Brain microvascular endothelial cell (primary cell): ENCODE data around the gene TEX13D.
"Not testable (repeated sequence)": the region's sequence is repeated elsewhere in the genome, so short reads cannot be mapped to it uniquely, and the experiment has no call there.

Experiments used
- DNase-seq: peaks from one replicate; pipeline ENCODE4 v3.0.0-alpha.2; 2020
- H3K27ac ChIP-seq: fragments of 250-450 bp; sonication (Bioruptor Pico); 2 replicates; pipeline ENCODE4 v1.5.1; 2020; ENCODE audit warnings: mild to moderate bottlenecking, moderate library complexity
- H3K27me3 ChIP-seq: fragments of 250-450 bp; sonication (Bioruptor Pico); replicated peaks from 2 replicates; pipeline ENCODE4 v1.5.1; 2020; ENCODE audit warnings: mild to moderate bottlenecking
- H3K36me3 ChIP-seq: fragments of 250-450 bp; sonication (Bioruptor Pico); replicated peaks from 2 replicates; pipeline ENCODE4 v1.5.1; 2020; ENCODE audit warnings: mild to moderate bottlenecking
- H3K4me3 ChIP-seq: 2 replicates; pipeline ENCODE4 v1.5.1; 2011; ENCODE audit warnings: low read depth, mild to moderate bottlenecking, control low read depth, low read length, moderate library complexity
- CTCF ChIP-seq: IDR thresholded peaks from 2 replicates; pipeline ENCODE4 v1.5.1; 2011; ENCODE audit warnings: low read depth, mild to moderate bottlenecking, moderate library complexity, low read length, control low read depth, inconsistent platforms; ENCODE audit errors: missing control alignments
- in situ Hi-C: cut with HindIII; loops from 2 replicates; pipeline ENCODE4 v1.10.0; 2017; ENCODE audit warnings: low sequenced_read_pairs, low pct_ligation_motif_present

Gene TEX13D

DNA sequence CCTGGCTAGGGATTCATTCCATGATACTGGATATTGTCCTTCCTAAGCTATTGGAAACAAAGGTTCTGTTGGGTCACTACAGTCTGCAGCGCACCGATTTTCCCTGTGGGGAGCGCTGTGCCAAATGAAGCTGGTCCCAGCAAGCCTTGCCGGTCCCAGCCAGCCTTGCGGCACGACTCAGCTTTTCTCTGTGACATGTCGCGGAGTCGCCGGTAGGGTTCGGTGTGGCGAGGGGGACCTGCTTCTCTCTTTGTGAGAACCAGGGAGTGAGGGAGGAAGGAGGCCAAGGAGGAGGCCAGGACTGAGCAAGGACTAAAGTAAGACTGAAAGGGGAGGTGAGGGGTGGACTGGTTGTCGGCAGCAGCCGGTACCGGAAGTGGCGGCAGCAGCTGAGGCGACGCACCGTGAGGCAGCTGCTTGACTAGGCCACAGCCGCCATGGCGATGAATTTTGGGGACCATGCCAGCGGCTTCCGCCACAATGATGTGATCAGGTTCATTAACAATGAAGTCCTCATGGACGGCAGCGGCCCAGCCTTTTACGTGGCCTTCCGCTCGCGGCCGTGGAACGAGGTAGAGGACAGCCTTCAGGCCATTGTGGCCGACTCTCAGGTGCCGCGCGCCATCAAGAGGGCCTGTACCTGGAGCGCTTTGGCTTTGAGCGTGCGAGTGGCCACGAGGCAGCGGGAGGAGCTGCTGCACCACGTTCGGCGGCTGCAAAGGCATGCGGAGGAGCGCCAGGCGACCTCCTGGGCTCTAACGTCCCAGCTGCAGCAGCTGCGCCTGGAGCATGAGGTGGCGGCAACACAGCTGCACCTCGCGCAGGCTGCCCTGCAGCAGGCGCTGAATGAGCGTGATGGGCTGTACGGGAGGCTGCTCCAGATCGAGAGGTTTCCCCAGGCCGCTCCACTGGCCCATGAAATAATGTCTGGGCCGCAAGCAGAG is at the start of gene TEX13D:
TEX13D (plus strand) TSS at position 180 of the 944 bp plus-strand sequence; CDS start at position 438, 258 bp downstream.
- Histone ChIP-seq H3K4me3 (no peak within 1 kb of the TSS), H3K27me3 (no peaks in the 10 kb centered on the region), H3K36me3 (no peaks in the 10 kb centered on the region), H3K27ac (no peak within 1 kb of the TSS)
- DNase-seq, result no peak
- no peak for TF ChIP-seq CTCF
- in situ Hi-C loops, result no loop called here

GRCh38 chrX:124289443-124289842 is 43.0 kb upstream of the TEX13D start:
- H3K36me3 ChIP-seq, result no peaks in the 10 kb centered on the region
- no peak for DNase-seq
- H3K27ac ChIP-seq, result no peak overlapping the region
- in situ Hi-C loops, result no loop called here
- H3K27me3 ChIP-seq, result no peaks in the 10 kb centered on the region
- TF ChIP-seq CTCF, result no peak
- no peak overlapping the region for H3K4me3 ChIP-seq

DNA sequence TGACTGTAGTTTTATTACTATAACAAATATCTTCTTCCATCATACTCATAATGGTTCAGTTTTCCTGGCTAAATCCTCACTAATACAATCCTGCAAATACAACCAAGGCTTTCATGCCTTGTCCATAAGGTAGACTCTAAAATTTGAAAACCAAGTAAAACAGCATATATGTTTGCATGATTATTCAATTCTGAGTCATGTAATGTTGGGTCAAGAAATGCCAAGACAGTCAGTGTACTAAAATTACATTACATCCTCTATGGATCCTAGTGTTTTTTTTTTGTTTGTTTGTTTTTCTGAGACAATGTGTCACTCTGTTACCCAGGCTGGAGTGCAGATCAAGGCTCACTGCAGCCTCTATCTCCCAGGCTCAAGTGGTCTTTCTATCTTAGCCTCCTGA is 38.6 kb upstream of the TEX13D start:
- in situ Hi-C loops, result no loop called here
- DNase-seq, result no peak
- no peaks in the 10 kb centered on the region for H3K36me3 ChIP-seq
- H3K27me3 ChIP-seq, result no peaks in the 10 kb centered on the region
- no peak overlapping the region for H3K4me3 ChIP-seq
- H3K27ac ChIP-seq, result no peak overlapping the region
- no peak for TF ChIP-seq CTCF

DNA sequence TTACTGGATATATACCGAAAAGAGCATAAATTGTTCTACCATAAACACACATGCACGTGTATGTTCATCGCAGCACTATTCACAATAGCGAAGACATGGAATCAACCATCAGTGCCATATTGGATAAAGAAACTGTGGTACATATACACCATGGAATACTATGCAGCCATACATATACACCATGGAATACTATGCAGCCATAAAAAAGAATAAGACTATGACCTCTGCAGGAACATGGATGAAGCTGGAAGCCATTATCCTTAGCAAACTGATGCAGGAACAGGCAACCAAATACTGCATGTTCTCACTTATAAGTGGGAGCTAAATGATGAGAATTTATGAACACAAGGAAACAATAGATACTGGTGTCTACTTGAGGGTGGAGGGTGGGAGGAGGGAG is 33.1 kb upstream of the TEX13D start:
- DNase-seq, H3K4me3 ChIP-seq, in situ Hi-C loops, H3K27ac ChIP-seq, H3K36me3 ChIP-seq, H3K27me3 ChIP-seq: not testable (repeated sequence)

DNA sequence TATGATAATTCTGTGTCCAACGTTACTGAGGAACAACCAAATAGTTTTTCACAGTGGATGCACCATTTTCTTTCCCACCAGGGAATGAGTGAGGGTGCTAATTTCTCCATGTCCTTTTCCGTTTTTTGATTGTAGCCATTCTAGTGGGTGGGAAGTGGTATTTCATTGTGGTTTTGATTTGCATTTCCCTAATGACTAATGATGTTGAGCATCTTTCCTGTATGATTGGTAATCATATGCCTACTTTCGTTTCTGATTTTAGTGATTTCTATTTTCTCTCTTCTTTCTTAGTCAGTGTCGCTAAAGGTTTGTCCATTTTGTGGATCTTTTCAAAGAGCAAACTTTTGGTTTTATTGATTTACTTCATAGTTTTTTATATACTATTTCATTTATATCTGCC is 32.1 kb upstream of the TEX13D start:
- Histone ChIP-seq H3K27ac (no peak overlapping the region), H3K4me3 (no peak overlapping the region), H3K27me3 (no peaks in the 10 kb centered on the region), H3K36me3 (no peaks in the 10 kb centered on the region)
- no peak for DNase-seq
- TF ChIP-seq CTCF, result no peak
- in situ Hi-C loops, result no loop called here

DNA sequence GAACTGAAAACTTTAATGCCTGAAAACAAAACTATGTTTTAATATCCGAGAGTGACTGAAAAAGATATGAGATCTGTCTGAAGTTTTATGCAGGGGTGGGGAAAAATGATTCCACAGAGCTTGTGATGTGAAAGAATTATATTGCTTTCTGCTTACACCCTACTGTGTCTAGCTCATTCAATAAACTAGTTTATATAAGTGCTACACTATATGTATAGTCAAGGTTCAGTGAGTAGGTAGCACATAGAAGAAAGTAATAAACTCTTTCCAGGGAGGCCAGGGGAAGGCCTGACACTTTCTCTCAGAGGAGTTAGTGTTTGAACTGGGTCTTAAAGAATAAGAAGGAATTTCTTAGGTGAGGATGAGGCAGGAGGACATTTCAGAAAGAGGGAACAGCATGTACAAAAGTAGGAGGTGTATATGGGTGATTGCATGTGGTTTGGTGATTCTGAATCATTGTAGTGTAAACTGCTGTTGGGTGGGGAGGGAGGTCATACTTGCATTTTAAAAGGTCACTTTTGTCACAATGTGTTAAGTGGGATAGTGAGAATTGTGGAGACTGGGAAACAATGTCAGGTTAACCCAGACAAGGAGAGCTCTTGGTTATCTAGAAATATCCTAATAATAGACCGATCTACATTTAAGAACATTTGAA is 25.1 kb upstream of the TEX13D start:
- no peak overlapping the region for H3K4me3 ChIP-seq
- H3K27me3 ChIP-seq, result no peaks in the 10 kb centered on the region
- in situ Hi-C loops, result no loop called here
- no peak overlapping the region for H3K27ac ChIP-seq
- no peak for DNase-seq
- no peak for TF ChIP-seq CTCF
- H3K36me3 ChIP-seq, result no peaks in the 10 kb centered on the region
